Epithelial cell of esophagus (primary cell): Measurements from ENCODE around the gene GPR153.

ENCODE experiments used
- DNase-seq: peaks from one replicate; pipeline ENCODE4 v3.0.0; 2010; ENCODE audit warnings: low read depth
- H3K4me3 ChIP-seq: 2 replicates; pipeline ENCODE4 v1.5.1; 2011; ENCODE audit warnings: mild to moderate bottlenecking, low read length, control low read depth
- CTCF ChIP-seq: IDR thresholded peaks from 2 replicates; pipeline ENCODE4 v1.5.1; 2011; ENCODE audit warnings: low read depth, mild to moderate bottlenecking, low read length, control low read depth, inconsistent platforms; ENCODE audit not compliant: insufficient read depth; ENCODE audit errors: missing control alignments

Gene GPR153

DNA sequence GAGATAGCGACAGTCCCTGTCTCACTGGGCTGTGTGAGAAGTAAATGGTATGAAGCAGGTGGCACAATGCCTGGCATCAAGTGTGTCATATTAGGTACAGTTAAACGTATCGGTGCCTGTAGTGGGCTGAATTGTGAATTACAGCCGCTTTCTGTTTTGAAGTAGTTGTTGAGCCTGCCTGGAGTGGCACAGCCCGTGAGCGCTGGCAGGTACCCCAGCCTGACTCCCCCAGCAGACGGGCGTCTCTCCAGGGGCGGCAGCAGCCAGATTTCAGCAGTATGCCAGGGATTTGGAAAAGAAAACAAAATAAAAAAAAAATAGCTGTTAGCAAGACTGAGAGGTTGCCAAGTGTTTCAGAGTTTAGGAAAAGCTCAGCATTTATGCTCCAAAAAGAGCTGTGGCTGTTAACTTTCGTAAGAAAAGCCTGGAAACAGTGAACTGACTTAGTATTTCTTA lies 26.6 kb upstream of the GPR153 start:
- DNase-seq, result no peak
- no peak for TF ChIP-seq CTCF
- H3K4me3 ChIP-seq, result no peak overlapping the region

DNA sequence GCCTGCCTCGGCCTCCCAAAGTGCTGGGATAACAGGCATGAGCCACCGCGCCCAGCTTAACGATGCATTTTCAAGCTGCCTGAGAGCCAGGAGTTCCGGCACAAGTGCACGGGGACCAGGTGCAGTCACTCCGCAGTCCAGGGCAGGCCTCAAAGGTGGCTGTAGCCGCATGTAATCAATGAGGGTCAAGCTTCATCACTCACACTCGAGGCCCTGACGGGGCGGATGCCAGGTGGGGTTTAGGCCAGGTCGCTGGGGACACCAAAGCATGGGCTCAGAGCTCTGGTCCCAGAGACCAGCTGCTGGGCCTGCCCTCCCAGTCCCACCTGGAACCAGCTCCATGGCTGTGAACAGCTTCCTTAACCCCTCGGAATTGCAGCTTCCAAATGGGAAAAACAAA lies 26.1 kb upstream of the GPR153 start:
- no peak for TF ChIP-seq CTCF
- DNase-seq, result no peak
- no peak overlapping the region for H3K4me3 ChIP-seq

DNA sequence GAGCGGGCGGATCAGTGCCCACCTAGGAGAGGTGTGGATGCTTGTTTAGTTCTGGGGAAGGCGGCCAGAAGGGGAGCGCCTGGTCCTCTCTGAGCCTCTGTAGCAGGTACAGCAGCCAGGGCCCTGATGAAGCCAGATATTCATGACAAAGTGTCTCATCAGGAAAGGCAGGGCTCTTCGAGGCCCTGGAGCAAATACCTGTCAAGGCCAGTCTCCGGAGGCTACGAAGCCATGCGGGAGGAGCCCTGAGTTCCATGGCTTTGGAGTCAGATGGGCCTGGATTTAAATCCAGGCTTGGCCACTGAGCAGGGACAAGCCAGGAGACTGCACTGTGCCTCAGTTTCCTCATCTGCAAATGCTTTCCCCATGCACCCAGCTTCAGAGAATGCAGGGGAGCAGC lies 25.4 kb upstream of the GPR153 start:
- no peak for DNase-seq
- H3K4me3 ChIP-seq, result no peak overlapping the region
- TF ChIP-seq CTCF, result no peak

DNA sequence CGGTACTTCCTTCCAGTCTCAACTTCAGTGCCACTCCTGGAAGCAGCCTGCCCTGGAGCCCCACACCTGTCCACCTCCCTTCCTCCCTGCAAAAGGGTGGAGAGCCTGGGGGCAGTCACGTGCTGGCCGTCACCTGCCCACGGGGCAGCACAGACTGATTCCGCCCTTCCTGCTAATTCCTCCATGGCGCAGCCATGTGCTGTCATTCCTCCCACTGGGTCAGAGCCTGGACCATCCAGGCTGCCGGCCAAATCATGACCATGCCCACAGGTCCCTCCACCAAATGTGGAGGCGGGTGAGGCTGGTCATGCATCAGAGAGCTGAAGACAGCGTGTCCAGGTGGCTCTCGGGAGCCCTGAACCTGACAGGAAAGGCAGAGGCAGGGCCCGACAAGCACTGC lies 24.4 kb upstream of the GPR153 start:
- H3K4me3 ChIP-seq, result no peak overlapping the region
- no peak for DNase-seq
- no peak for TF ChIP-seq CTCF

DNA sequence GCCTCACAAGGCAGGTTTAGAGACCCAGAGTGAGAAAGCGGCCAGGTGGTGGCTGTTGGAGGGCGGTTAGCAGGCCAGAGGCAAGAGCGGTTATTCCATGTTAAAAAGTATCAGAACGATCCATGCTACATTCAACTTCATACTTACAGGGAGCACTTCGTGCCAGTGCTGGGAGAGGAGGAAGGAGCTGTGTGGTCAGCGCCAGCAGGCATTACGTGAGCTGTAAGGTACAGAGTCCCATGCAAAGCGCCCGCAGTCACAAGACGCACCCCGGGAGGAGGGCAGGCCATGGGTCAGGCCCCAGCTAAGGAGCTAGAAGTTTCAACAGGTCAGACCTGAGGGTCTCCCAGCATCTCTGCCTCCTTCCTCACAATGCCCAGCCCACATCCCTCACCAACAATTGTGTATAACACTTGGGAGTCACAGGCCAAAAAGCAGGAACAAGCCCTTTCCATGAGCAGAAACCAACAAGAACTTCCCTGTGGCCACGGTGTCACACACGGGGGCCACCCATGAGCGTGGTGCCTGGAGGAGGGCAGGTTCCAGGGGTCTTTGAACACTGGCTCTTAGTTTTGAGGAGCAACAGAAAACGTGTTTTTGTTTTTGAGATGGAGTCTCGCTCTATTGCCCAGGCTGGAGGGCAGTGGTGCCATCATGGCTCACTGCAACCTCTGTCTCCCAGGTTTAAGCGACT lies 21.8 kb upstream of the GPR153 start:
- no peak for TF ChIP-seq CTCF
- no peak overlapping the region for H3K4me3 ChIP-seq
- DNase-seq, result no peak

GRCh38 chr1:6281511-6282402 lies 20.9 kb upstream of the GPR153 start:
- TF ChIP-seq CTCF, result no peak
- no peak for DNase-seq
- H3K4me3 ChIP-seq, result no peak overlapping the region
